Skeletal muscle satellite cell (primary cell): ENCODE data around the gene TEDDM1.

Experiments used
- H3K27me3 ChIP-seq: 2 replicates; pipeline ENCODE4 v1.7.0; 2013; ENCODE audit warnings: low read length; ENCODE audit not compliant: control insufficient read depth, insufficient read depth
- H3K36me3 ChIP-seq: 2 replicates; pipeline ENCODE4 v1.7.0; 2013; ENCODE audit warnings: mild to moderate bottlenecking, control low read depth, low read length; ENCODE audit not compliant: insufficient read depth
- H3K4me1 ChIP-seq: 2 replicates; pipeline ENCODE4 v1.7.0; 2013; ENCODE audit warnings: low read length; ENCODE audit not compliant: control insufficient read depth, insufficient read depth
- H3K4me2 ChIP-seq: 2 replicates; pipeline ENCODE4 v1.7.0; 2013; ENCODE audit warnings: mild to moderate bottlenecking, low read length
- H3K4me3 ChIP-seq: 2 replicates; pipeline ENCODE4 v1.7.0; 2013; ENCODE audit warnings: low read length
- H3K9ac ChIP-seq: 2 replicates; pipeline ENCODE4 v1.7.0; 2013; ENCODE audit warnings: mild to moderate bottlenecking, low read depth, low read length, moderate library complexity
- H3K9me3 ChIP-seq: replicated peaks from 2 replicates; pipeline ENCODE4 v1.7.0; 2013; ENCODE audit warnings: mild to moderate bottlenecking, control low read depth, low read length

The TEDDM1 gene

DNA sequence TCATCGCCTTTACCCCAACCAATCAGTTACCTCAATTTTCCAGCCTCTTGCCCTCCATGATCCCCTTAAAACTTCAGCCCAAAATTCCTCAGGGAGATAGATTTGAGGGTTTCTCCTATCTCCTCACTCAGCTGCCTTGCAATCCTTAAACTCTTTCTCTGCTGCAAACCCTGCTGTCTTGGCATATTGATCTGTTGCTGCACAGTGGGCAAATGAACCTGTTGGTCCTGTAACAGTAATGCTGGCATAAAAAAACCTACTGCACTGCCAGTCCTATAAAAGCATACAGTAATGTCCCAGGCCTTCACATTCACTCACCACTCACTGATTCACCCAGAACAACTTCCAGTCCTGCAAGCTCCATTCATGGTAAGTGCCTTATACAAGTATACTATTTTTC, 5.1 kb upstream of the TEDDM1 start:
- Histone ChIP-seq H3K9me3 (no peaks in the 10 kb centered on the region), H3K4me2 (no peak overlapping the region), H3K4me3 (no peak overlapping the region), H3K9ac (no peak overlapping the region), H3K36me3 (no peaks in the 10 kb centered on the region), H3K27me3 (peaks cover 9% of the 10 kb centered on the region), H3K4me1 (no peaks in the 10 kb centered on the region)

DNA sequence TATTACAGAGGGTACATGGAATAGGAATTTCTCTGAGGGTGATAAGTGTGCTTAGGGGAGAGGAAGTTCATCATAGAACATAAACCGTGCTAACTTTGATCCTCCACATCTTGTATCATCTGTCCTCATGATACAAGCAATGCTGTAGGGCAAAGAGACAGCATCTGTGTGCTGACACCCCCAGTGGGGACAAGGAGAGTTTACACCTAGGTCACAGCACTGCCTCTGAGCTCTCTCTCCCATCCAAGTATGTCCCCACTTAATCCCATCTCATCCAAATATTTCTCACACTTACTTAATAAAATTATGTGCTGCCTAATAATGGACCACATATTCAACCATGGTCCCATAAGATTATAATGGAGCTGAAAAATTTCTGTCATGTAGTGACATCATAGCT, 4.3 kb upstream of the TEDDM1 start:
- peaks cover 9% of the 10 kb centered on the region for H3K27me3 ChIP-seq
- H3K4me3 ChIP-seq, result no peak overlapping the region
- H3K4me1 ChIP-seq, result no peaks in the 10 kb centered on the region
- no peak overlapping the region for H3K9ac ChIP-seq
- H3K36me3 ChIP-seq, result no peaks in the 10 kb centered on the region
- H3K4me2 ChIP-seq, result no peak overlapping the region
- H3K9me3 ChIP-seq, result no peaks in the 10 kb centered on the region

DNA sequence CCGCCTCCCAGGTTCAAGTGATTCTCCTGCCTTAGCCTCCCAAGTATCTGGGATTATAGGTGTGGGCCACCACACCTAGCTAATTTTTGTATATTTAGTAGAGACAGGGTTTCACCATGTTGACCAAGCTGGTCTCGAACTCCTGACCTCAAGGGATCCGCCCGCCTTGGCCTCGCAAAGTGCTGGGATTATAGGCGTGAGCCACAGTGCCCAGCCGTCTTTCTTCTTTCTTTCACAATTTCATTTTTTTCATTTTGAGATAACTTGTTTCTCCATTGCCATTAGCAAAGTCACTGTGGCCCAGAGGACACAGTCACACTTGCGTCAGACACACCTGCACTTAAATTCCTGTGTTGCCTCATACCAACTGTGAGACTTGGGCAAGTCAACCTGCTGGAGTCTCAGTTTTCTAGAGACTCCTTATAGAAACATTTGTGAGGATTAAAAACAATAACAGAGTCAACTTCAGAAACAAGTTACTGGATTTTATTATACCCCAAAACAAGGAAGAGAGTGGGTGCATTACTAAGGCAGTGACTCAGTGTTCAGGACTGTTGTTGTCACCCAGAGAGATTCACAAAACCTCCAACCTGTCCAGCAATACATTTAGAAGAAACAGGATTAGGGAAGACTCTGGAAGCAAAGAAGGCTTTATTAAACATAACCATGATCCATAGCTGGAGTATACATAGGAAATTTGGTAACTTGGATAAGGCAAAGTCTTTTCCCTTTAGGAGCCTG, 2.6 kb downstream of the TEDDM1 start:
- no peaks in the 10 kb centered on the region for H3K9me3 ChIP-seq
- H3K27me3 ChIP-seq, result no peaks in the 10 kb centered on the region
- H3K36me3 ChIP-seq, result no peaks in the 10 kb centered on the region
- no peak overlapping the region for H3K9ac ChIP-seq
- peaks cover 14% of the 10 kb centered on the region for H3K4me1 ChIP-seq
- H3K4me3 ChIP-seq, result no peak overlapping the region
- no peak overlapping the region for H3K4me2 ChIP-seq

DNA sequence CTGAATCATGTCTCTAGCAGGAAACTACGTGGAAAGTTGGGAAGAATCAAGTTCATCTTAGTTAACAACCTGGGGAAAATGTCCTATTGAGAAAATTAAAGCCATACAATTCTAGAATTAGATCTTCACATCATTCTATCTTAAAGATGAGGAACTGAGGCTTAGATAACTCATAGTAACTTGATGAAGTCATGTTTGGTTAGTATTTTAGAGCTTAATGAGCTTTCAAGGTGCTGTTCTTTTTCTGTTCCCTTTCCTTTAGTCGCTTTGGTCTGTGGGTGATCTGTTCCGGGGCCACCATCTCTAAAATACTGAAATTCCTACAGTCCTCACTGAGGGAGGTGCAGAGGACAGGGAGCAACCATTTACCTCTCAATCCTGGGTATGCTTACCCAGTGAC, 4.6 kb downstream of the TEDDM1 start:
- H3K36me3 ChIP-seq, result no peaks in the 10 kb centered on the region
- H3K4me2 ChIP-seq, result no peak overlapping the region
- no peak overlapping the region for H3K4me3 ChIP-seq

DNA sequence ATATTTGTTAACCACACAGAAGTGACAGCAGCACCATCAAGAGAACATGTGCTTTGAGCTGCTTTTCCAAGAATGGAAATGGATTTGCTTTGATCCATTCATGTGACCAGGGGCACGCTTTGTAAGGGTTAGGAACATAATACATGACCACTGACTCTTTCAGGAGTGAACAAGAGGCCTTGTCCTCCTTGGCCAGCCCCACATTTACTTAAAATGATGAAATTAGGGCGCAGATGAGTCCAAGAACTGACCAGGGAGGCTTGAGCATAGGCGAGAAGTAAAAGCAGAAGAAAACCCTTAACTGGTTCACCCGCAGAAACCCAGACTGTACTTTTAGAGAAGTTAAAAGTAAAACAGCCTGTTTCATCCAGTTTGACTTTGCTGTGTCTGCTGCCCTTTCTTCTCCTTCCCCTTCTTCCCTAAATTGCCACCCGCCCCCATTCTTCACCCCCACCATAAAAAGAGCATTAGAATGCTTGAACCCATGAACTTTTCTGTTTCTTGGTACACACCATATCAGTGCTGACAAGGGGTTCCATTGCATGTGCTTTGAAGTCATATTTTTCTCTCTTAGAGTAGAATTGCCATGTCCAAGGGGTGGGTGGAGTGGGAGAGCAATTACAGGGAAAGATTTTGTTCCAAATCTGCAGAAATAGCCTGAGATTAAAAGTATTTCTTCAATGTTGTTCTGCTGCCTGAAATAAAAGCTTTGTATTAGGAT, 6.3 kb downstream of the TEDDM1 start:
- no peak overlapping the region for H3K4me3 ChIP-seq

More for the DNA sequence above, 4.6 kb downstream of the TEDDM1 start:
- Histone ChIP-seq H3K9ac (no peak overlapping the region), H3K9me3 (no peaks in the 10 kb centered on the region), H3K4me1 (peaks cover 21% of the 10 kb centered on the region), H3K27me3 (no peaks in the 10 kb centered on the region)

DNA sequence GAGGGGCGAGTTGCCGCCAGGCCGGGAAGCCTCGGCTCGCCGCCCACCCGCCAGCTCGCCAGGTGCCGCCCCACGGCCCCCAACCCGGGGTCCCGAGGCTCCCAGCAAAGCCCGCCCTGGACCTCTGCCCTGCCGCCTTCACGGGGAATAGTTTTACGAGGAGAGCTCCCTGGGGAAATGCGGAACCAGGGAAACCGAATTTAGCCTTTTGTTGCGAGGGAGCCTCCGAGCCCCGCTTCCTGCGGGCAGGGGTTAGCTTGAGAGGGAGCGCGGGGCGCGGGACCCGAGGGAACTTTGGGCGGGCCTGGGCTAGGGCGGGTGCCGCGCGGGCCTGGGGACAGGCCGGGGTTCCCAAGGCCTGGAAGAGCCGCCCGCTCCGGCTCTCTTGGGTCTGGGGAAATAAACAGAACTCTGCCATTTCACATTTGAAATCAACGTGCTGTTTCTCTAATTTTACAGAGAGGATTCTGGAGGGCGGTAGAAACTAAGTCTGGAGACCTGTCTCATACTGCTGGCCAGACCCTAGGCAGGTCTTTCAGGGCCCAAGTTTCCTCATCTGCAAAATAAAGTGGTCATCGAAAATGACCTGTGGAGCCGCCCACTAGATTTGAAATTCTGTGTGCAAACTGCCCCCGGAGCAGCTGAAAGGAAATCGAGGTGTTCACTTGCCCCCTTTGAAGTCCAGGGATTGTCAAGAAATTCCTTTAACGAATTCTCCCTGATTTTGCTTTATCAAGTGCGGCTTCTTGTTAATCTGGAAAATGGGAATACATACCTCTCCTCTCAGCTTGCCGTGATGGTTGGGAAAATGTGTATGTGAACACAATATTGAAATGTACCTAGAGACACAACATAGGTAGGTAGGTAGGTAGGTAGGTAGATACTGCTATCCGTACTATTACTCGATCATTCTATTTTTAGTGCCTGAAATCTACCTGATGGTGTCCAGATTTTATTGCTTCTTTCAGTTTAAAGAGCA, 8.1 kb downstream of the TEDDM1 start:
- H3K9me3 ChIP-seq, result no peaks in the 10 kb centered on the region
- H3K4me3 ChIP-seq, result peak overlapping the region; percentile 86
- no peaks in the 10 kb centered on the region for H3K27me3 ChIP-seq
- H3K36me3 ChIP-seq, result peaks cover 21% of the 10 kb centered on the region
- H3K4me2 ChIP-seq, result peak overlapping the region; percentile 92
- H3K9ac ChIP-seq, result peak overlapping the region; percentile 98
- peaks cover 22% of the 10 kb centered on the region for H3K4me1 ChIP-seq

More for the DNA sequence above, 6.3 kb downstream of the TEDDM1 start:
- H3K4me1 ChIP-seq, result peaks cover 21% of the 10 kb centered on the region
- peaks cover 9% of the 10 kb centered on the region for H3K36me3 ChIP-seq
- no peak overlapping the region for H3K4me2 ChIP-seq
- no peak overlapping the region for H3K9ac ChIP-seq
- H3K27me3 ChIP-seq, result no peaks in the 10 kb centered on the region
- H3K9me3 ChIP-seq, result no peaks in the 10 kb centered on the region

DNA sequence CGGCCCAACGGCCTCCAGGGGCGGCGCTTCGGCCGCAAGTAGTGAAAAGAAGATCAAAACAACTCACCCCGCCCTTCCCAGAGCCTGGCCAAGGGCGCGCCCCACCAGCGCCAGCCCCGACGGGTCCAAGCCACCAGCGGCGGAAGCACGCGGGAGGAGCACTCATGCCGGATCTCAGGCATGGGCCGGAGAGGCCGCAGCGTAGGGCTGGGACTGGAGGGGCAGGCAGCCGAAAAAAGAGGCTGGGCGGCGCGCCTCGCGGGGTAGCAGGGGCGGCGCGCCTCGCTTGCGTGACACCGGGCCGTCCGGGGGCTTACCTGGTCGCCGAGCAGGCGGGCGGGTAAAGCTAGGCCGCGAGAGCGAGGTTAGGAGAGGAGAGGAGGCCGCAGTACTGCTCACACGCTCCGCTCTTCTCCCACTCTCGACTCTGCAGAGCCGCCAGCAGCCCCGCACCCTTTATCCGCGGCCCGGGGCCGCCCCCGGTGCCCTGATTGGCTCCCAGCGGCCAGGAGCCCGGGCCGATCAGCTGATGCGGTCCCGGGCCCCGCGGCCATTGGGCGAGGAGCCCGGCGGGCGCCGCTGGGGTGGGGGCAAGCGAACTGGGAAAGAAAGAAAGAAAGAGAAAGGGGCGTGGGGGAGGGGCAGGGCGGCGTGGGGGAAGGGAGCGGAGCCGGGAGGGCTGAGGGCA, 9.0 kb downstream of the TEDDM1 start, which contains the start of gene GLUL:
Gene GLUL, minus strand, starts transcription at position 429 of the 688 bp plus-strand sequence. CDS start 3,053 bp downstream, outside the sequence.
- Histone ChIP-seq H3K4me3 (peak within 1 kb of the TSS; percentile 86), H3K27me3 (no peaks in the 10 kb centered on the region), H3K36me3 (peaks cover 30% of the 10 kb centered on the region), H3K9ac (peak within 1 kb of the TSS; percentile 98), H3K9me3 (no peaks in the 10 kb centered on the region), H3K4me2 (peak within 1 kb of the TSS; percentile 92), H3K4me1 (peaks cover 20% of the 10 kb centered on the region)

DNA sequence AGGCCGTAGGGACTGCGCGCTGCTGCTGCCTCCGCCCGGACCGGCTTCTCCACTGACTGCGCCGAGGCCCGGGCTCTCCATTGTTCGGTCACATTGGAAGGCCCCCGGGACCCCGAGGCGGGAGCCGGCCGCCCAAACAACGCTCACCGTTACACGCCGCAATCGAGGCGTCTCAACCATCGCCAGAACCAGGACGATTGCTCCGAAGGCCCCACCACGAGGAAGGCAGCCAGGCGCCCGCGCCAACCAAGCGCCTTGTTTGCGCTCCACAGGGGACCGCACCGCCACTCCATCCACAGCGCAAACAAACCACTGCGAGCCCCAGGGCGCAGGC, 9.5 kb downstream of the TEDDM1 start:
- H3K9me3 ChIP-seq, result no peaks in the 10 kb centered on the region
- peaks cover 35% of the 10 kb centered on the region for H3K36me3 ChIP-seq
- no peaks in the 10 kb centered on the region for H3K27me3 ChIP-seq
- H3K4me1 ChIP-seq, result peaks cover 17% of the 10 kb centered on the region
- peak overlapping the region; percentile 86 for H3K4me3 ChIP-seq
- H3K9ac ChIP-seq, result peak overlapping the region; percentile 98
- H3K4me2 ChIP-seq, result peak overlapping the region; percentile 92

DNA sequence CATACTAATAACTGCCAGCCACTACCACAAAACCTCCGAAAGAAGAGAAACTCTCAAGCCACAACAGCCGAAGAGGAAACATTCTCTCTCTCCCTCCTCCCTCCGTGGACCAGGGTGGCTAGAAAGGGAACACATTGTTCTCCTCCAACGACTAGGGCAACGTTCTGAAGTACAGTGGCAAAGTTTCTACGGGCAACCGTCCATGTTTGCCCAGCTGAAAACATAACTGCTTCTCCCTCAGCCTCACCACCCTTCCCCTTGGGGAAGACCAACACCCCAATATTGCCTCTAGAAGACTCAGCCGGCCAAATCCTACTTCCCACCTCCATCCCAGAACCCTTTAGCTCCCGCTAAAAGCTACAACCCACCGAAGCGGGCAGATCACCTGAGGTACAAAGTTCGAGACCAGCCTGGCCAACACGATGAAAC, 10.8 kb downstream of the TEDDM1 start:
- Histone ChIP-seq H3K27me3 (no peaks in the 10 kb centered on the region), H3K36me3 (peaks cover 47% of the 10 kb centered on the region), H3K9ac (peak overlapping the region; percentile 98), H3K4me2 (peak overlapping the region; percentile 92), H3K9me3 (no peaks in the 10 kb centered on the region), H3K4me1 (peaks cover 17% of the 10 kb centered on the region), H3K4me3 (peak overlapping the region; percentile 86)

DNA sequence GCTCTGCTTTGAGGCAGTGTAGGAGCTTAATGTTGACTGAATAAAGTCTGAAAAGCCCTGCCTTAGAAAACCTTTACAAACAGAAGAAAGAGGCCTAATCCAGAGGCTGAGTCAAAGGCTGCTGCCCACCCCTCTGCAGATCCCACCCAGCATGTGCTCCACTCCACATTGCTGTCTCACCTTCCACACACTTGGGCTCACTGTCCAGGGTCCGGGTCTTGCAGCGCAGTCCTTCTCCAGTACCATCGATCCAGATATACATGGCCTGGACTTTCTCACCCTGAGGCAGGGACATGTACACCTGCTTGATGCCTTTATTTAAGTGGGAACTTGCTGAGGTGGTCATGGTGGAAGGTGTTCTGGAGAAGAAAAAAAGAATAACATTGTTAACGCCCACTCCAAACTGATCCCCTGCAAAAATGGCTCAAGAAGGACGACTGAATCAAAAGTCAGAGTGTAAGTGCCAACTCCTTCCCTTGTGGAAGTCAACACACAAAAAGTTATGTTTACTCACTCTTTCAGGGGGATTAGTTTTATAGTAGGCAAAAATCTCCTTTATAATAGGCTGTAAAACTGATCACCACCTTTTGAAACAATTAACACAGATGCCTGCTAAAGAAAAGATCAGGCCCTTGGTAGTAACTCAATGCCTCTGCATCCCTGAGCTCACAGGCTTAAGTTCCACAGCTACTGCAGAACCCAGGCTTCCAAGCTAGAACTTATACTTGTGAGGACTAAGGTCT, 11.9 kb downstream of the TEDDM1 start:
- peaks cover 57% of the 10 kb centered on the region for H3K36me3 ChIP-seq

More for the DNA sequence above, 11.9 kb downstream of the TEDDM1 start:
- H3K9me3 ChIP-seq, result no peaks in the 10 kb centered on the region
- peak overlapping the region; percentile 86 for H3K4me3 ChIP-seq
- H3K4me1 ChIP-seq, result peaks cover 17% of the 10 kb centered on the region
- H3K4me2 ChIP-seq, result peak overlapping the region; percentile 92
- peak overlapping the region; percentile 98 for H3K9ac ChIP-seq
- H3K27me3 ChIP-seq, result no peaks in the 10 kb centered on the region
